ENCODE measurements around the gene MTMR6.

GRCh38 chr13:25222740-25223139 is 64.5 kb downstream of the MTMR6 start:
- no peak for TF ChIP-seq CTCF (conservative IDR thresholded peaks at IDR 0.05; ENCODE audit: low read length)
- TF ChIP-seq EZH2phosphoT487 (IDR thresholded peaks at IDR 0.05; ENCODE audit: borderline replicate concordance, low read depth, low read length) = no peak
